ENCODE measurements around the gene DHRS13.
"Not testable (repeated sequence)": the region's sequence is repeated elsewhere in the genome, so short reads cannot be mapped to it uniquely, and the experiment has no call there.

The DHRS13 gene

DNA sequence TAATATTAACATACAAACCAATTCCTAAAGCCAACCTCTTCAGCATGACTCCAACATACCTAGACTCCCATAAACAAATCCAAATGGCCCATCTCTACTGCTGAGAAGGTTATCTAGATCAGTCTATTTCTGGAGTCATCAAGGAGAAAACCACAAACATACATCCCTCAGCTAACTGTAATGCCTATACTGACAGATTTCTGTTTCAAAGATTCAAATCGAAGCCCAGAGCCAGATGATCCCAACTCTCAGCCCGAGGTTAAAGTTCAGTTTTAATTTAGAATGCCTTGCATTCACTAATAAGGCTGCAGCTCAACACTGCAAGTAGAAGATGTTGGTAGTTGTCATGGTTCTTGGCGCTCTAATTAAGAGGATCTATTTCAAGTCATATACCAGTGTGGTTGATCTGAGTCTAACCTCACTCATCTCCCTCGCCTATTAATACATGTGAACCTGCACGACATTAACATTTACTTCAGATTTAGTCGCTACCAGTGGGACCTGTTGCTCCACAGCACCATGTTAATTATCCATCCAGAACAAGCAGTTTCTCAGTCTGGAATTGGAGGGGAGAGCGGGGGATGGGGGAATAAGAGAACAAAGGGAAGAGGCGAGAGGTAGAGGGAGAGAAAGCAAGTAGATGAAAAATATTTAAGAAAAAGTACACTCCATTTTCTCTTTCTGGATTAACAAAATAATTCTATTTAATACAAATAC is 33.0 kb upstream of the DHRS13 start:
- DNase-seq = no peak

DNA sequence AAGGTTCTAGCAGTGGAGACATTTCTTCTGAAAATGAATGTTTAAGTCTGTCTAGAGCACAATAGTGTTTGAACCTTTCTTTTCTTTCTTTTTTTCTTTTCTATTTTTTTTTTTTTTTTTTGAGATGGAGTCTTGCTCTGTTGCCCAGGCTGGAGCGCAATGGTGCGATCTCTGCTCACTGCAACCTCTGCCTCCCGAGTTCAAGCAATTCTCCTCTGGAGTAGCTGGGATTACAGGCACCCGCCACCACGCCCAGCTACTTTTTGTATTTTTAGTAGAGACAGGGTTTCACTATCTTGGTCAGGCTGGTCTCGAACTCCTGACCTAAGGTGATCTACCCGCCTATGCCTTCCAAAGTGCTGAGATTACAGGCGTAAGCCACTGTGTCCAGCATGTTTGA is 31.6 kb upstream of the DHRS13 start:
- DNase-seq = not testable (repeated sequence)

DNA sequence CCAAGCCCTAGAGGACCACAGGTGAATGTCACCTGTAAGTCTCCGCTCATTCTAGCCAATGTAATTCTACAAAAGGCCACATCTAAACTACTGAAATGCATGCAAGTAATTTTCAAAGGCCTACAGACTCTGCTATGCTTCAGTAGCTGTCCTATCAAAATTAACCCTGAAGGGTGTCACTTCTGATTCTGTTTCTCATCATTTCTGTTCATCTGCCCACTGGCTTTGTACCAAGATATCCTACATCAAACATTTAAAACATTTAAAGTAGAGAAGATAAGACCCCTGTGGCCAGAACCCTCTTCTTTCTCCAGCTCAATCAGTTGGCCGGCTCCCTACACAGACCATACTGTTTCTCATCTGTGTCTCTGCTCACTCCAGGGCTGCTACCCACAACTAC is 26.9 kb upstream of the DHRS13 start:
- no peak for DNase-seq

DNA sequence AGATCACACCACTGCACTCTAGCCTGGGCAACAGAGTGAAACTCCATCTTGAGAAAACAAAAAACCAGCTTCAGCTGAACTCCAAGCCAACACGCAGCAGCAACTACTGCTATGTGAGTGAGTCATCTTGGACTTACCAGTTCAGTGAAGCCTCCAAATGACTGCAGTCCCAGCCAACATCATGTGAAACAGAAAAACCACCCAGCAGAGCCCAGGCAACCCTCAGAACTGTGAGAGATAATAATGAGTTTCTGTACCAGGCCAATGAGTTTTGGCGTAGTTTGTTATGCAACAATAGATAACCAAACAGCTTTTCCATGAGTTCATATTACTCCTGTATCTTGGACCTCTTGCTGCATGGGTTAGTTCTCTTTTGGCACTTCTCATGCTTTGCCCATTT is 25.2 kb upstream of the DHRS13 start:
- peak; percentile 44 for DNase-seq

DNA sequence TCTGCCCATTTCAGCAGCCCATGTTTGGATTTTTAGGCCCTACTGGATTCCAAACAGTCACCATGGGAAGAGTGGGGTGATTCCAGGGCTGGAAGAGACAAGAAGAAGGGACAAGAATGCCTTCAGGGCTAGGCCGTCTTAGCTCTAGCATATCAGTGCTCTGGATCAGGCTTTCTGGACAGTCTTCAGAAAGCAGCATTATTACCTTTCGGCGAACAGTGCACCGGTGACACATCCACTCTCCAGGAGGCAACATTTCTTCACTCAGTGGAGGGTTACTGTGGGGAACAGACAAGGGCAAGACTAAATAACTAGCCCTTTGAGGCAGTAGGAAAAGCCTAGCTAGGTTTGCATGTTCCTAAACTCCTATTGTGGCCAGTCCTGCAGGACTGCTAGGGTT is 23.9 kb upstream of the DHRS13 start:
- no peak for DNase-seq

DNA sequence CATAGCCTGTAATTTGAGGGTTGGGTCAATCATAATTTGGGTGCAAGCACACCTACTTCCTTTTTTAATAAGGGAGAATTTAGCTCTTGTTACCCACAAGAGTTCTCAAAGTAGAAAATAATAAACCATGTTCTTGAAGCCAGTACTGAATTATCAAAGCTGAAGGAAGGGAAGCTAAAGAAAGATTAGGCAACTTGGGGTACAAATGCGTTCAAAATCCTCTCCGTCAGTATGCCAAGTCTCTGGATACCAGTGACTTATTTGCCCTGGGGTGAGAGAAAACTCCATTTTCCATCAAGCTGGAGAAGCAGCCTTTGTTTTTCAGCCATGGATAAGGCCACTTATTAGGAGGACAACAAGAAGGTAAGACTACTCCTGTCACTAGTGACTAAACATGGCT is 23.5 kb upstream of the DHRS13 start:
- no peak for DNase-seq

DNA sequence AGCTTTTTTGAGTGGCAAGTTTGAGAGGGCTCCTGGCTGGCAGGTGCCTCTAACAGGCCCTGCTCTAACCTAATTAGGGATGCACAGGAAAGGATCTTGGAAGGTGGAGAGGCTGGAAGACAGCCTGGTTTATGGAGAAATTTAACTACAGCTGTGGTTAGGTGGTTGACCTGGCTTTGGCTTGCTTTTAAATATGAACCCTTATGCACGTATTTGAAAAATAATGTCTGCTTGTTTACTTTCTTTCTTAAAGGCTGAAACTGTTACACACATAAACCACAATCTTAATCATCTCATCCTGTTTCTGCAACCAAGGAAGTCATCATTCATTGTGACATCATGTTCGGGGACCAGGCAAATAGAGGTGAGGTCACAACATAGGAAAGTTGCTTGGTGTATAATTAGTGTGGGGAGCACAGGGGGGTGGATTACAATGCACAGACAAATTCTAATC is 23.1 kb upstream of the DHRS13 start:
- DNase-seq = peak; percentile 80

DNA sequence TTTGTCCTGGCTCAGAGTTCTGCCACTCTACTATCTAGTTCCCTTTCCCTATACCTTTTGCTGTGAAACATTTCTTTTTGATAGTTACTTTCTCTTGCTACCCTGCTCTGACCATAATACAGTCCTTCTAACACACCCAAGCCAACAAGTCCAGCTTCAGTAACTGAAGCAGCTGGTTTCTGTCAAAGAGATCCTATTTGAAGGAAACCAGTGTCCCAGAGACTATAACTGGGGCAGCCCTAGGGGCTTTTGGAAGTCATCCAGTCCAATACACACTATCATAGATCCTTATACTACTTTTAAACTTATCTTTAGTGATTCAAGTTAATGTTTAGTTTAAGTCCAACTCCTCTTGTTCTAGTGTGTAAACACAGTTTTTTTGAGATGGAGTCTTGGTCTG is 17.3 kb upstream of the DHRS13 start:
- DNase-seq = no peak

DNA sequence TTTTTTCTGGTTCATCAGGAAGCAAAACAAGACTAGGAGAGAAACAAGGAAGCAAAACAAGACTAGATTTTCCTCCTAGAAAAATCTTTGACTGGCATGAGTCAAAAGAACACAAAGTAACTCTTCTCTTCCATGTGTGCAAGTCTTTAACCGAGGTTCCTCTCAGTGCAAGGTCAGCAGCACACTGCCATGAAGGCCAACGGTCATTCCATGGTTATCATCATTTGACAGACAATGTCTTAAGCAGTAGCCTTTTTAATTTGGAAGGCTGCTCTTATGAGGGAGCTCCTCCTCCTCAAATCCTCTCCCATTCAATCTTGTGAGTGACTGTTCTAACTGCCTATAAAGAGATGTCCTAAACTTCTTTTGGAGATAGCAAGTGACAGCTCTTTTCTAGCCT is 15.4 kb upstream of the DHRS13 start:
- no peak for DNase-seq

DNA sequence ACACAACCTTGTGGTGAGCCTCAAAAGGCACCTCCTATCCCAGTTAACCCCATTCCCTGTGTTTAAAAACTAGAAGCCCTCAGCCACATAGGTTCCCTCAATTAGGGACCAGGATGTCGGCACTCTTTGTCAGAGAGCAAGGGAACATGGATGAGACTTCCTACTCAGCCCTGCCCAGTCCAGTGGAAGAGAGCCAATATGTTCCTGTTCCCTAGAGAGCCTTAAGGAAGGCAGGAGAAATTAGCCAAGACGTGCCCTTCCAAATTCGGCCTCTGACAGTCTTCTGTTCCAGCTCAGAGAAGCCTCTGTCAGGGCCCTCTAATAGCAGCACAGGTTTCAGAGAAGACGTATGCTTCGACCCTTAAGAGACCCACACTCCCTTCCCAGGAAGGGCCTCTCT is 14.6 kb upstream of the DHRS13 start:
- no peak for DNase-seq

DNA sequence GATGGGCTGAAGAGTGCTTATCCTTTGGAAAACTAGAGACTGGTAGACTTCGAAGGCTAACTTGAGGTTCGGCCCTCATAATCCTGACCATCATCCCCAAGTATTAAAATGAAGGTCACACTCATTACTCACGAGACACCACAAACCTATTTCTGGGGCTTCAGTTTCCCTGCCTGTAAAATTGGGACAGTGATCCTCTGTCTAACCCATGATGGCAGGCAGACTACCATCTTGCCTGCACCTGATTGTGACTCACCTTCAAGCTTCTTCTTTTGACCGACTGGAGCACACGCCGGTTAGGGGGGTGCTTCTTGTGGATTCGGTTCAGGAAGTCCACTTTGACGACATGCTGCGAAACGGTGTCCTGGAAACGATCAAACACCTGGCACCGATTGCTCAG is 14.2 kb upstream of the DHRS13 start:
- DNase-seq = no peak

DNA sequence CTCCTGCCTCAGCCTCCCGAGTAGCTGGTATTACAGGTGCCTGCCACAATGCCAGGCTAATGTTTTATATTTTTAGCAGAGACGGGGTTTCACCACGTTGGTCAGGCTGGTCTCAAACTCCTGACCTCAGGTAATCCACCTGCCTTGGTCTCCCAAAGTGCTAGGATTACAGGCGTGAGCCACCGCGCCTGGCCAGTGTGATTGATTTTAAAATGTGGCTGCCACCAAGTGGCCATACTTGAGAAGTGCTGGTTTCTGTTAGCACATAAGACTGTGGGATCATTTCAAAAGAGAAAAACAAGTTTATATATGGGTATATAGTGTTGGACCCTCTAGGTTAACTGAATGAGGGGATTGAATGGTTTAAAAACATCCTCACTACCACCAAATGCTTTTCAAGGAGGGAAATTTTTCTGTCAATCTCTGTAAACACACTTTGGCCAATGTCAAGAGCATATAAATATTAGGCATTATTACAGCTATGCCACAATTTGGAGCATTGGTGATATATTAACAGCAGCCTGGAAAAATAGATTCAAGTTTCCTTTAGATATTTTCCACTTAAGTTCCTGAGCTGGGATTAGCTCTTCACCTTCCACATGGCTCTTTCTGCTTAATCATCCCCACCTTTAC is 13.5 kb upstream of the DHRS13 start:
- peak; percentile 52 for DNase-seq

DNA sequence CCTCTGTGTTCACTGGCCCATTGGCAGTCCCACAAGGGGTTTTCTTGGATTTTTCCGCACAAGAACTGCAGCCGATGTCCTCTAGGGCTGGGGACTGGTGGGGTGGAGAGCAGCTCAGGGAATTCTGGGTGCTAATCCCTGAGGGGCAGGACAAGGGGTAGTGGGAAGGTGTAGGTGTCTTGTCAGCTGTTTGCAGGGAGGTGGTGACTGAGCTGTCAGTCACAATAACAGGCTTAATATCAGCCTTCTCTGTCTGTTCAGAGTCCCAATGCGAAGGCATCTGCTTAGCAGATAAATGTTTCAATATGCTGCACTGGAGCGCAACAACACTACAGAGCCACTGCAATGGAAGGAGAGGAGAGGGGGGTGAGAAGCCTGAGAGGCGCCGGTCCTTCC is 10.1 kb upstream of the DHRS13 start:
- no peak for DNase-seq

DNA sequence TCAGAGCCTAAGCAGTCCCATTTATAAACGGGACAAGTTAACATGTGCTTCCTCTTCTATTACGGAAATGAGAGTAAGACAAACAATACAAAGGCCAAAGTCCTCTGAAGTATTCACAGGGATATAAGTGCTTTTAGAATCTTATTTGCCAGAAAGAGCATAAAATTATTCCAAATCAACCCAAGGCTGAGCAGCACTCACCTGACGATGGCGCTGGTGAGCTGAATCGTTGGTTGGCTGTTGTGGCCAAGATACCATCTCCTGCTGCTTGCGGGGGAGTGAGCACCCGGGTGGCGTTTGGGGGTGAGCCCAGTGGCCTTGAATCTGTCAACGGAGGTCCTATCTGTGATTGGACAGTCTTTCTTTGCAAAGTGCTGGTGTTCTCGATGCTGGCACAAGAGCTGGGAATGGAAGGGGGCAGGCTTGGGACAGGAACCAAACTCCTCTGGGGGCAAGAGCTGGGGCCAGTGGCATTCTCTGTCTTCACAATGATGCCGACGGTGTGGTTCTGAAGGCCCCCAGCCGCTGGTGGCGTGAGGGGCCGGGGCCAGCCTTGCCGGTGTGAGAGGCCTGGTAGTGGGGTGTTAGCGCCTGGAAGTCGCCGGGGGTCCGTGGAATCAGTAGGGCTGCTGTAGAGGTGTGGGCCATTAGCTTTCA is 9.5 kb upstream of the DHRS13 start:
- DNase-seq = no peak

DNA sequence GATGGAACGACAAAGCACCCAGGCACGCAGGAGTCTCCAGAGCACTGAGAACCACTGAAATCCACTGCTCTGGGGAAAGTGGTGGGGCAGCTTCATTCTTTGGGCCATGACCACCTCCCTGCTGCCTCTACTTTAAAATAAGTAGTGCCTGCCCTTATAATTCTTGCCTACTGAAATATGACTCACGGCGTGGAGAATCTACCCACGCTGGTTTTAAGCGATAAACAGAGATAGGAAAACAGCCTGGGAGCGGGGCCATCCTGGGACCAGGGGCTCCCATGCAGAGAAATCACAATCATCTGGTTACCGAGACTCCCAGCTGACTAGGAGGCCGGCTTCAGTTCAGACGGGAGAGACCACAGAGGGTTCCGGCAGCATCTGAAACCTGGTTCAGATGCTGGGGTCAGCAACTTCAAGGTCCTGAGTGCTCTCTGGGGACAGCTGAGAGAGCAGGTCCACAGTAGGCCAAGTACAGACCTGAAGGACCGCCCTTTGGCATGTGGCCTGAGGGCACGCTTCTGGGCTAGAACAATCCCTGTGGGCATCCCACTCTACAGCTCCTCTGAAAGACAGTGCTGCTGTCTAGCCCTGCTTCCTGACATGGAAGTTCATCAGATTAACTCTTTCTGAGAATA is 8.6 kb upstream of the DHRS13 start:
- DNase-seq = no peak

DNA sequence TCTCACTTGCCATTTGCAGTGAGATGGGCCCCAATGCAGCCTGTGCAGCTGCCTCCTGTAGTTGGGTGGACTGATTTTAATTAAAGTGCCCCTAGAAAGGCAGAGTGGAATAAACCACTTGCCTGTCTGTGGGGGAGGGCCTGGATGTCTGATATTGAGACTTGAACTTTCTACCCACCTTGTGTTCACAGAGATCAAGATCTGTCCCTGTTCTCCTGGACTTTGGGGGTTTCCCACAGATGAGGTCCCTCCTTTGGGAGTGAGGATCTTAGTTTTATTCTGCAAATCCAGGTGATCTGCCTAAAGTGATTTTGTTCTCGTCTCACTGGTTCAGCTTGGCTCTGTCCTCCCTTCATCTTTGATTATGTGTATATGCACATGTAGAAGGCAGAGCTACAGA is 7.7 kb upstream of the DHRS13 start:
- no peak for DNase-seq

DNA sequence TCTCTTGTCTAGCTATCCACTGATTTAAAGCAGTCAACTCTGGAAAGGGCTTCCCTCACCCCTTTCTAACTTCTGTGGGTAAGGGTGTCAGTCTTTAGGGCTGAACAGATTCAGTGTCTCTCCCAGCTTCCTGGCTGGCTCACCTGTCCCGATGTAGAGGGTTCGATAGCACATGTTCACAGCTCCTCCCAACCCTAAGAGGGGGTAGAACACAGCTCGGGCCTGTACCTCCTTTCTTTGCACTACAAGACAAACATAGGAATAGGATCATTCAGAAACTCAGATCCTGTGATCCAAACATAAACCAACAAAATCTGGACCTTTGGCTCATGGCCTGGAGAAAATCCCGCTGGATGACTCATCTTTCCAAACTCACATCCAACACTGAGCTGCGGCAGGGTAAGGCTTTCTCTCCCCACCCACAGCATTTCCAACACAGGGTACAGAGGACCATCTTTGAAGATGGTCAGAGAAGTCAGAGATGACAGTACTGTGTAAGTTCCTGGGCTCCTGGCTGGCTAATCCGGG is 5.8 kb upstream of the DHRS13 start:
- DNase-seq = no peak

DNA sequence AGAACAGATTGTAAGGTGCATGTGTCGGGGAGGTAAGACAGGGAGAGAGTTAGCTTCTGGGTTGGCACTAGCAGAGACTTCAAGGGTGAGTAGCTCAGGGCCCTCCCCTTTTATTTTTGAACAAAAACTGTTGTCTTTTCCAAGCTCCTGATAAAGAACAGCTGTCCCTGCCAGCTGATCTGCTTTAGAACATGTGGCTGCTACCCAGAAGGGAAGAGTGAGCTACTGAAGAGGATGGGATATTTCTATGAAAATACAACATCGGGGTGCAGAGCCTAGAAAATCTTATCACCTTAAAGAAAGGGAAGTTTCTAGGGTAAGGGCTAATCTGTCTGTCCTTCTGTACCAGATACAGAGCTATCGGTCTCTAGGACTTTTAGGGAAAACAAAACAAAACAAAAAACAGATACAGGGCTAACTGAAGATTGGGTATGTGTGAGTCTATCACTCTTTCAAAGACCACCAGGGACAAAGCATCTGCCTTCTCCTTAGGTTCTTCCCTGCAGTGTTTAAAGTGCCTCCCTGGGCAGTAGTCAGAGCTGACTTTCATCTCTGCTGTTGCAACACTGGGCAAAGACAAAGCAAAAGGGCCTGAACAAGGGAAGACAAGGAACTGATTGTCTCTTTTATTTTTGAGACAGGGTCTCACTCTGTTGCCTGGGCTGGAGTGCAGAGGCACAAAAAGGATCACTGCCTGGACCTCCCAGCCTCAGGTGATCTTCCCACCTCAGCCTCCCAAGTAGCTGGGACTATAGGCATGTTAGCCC is 5.0 kb upstream of the DHRS13 start:
- DNase-seq = no peak

DNA sequence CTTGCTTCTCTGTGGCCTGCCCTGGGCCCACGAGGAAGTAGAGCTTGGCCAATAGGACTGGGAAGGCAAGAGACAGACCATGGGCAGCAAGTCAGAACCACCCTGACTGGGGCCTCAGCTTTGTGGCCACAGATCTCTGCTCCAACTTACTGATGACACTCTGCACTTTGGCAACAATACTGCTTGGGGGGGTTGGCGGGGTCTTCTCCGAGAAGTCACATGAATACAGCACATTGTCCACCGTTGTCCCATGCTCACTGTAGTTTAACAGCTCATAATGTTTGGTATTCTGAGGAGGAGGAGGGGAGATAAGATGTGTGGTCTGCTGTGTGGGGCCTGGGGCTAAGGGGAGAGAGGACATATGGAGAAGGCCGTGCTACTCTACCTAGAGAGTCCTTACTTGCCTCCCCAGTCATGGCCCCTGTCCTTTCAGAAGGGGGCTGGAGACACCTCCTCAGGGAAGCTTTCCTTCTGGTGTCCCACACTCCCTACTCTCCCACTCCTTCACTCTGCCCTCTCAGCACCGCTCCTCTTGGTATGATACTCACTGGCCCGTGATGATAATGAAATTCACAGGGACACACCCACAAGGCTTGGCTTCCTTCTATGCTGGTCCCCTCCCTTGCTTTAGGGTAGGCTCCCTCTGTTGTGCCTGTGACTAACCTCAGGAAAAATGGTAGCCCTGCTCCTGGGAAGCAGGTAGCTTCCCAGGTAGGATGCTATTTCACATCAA is 4.0 kb upstream of the DHRS13 start:
- DNase-seq = no peak

DNA sequence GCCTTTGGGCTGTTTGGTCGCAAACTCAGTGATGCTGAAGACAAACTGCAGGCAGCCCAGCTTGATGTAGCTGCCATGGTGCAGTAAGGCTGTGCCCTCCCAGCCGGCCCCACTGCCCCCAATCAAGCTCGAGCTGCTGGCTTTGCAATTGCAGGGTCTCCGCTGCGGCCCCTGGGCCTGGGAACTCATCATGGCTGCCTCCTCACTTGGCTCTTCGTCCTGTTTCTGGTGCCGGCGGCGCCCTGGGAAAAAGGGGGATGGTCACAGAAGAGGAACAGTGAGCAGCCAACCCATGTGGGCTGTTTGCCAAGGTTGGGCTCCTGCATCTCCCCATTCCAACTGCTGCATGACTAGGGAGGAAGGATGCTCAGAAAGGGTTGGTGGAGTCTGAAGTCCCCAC is 3.4 kb upstream of the DHRS13 start:
- no peak for DNase-seq

DNA sequence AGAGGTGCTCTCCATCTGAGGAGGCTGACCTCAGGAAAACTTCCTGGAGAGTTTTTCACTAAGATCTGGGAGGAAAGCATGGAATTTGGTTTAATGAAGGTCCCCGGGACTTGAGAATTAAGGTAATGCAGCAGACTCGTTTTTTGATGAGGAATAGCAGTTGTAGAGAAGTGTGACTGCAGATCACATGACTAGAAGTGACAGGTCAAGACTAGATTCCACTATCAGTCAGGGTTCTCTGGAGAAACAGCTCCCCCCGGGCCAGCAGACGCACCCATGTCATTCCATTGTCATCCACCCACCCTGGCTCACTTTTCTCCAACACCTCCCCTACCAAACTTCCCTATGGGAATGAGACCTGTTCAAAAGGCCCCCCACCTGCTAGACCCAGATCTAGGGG is 1.9 kb upstream of the DHRS13 start:
- DNase-seq = no peak

DNA sequence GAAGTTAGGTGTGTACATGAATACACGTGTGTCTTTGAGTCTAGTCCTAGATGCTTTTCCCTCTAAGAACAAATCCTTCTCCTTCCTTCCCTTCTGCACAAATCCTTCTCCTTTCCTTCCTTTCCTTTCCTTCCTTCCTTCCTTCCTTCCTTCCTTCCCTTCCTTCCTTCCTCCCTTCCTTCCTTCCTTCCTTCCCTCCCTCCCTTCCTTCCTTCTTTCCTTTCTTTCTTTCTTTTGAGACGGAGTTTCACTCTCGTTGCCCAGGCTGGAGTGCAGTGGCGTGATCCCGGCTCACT is 615 bp upstream of the DHRS13 start:
- not testable (repeated sequence) for DNase-seq

Measured in CD4-positive, alpha-beta T cell treated with Interleukin-15 for 1 hour (primary cell).